ENCODE measurements around the gene MYO1C.

MYO1C gene

DNA sequence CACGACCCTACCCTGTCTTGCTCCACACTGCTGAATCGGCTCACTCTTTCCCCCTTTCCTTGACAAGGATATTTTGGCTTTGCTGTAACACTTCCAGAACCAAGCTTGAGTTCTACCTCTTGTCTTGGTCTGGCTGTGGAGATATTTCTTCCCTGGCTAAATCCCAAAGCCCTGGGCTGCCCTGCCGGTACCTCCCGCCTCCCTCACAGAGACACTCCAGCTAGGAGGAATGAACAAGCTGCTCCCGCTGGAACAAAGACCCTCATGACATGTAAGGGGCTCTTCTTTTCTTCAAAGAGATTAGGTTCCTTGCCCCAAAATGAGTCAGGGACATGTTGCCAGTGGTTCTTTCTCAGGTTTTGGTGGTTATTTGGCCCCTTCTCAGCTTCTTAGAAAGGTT is 13.1 kb upstream of the MYO1C start:
- no peak for DNase-seq

DNA sequence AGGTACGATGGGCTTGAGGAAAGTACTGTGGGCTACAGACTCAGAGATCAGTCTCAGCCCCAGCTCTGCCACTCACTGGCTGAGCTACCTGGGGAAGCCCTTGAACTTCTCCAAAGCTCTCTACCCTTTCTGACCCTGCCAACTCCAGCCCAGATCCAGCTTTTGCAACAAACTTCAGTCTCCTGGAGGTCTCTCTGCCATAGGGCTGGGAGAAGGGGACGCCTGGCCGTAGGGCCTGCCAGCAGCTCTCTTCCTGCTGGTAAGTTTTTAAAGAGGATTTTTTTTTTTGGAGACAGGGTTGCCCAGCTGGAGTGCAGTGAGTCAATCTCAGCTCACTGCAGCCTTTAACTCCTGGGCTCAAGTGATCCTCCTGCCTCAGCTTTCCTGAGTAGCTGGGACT is 12.4 kb upstream of the MYO1C start:
- no peak for DNase-seq

DNA sequence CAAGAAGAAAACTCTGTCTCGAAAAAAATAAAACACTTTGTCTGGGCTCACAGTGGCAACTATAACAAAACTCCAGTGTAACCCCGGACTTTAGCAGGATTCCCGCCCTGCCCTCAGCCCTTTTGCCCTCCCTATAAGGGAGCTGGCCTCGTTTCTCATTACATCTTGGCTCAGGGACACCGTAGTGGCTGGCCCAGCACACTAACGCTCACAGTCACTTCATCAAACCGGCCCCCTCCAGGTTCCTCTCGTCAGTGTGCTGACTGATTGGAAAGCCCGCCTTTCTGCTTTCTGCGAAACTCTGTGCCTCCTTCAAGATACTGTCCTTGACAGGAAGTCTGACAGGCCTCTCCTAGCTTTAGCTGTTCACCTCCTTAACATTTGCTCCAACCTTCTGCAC is 11.2 kb upstream of the MYO1C start:
- DNase-seq = no peak

DNA sequence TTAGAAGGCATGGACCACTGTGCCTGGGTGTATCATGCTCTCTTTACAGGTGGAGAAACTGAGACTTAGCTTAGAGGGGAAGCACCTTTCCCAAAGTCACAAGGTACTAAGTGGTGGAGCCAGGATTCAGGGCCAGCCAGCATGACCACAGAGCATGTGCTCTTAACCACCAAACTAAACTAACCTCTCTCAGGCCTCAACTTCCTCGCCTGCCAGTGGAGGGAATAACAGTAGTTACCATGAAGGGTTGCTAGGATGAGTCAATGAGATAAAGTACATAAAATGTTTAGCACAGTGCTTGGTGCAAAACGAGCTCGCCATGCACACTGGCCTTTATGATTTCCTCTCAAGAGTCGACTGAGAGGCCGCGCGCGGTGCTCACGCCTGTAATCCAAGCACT is 6.4 kb upstream of the MYO1C start:
- no peak for DNase-seq

GRCh38 chr17:1498233-1498632 is 5.7 kb upstream of the MYO1C start:
- no peak for DNase-seq

DNA sequence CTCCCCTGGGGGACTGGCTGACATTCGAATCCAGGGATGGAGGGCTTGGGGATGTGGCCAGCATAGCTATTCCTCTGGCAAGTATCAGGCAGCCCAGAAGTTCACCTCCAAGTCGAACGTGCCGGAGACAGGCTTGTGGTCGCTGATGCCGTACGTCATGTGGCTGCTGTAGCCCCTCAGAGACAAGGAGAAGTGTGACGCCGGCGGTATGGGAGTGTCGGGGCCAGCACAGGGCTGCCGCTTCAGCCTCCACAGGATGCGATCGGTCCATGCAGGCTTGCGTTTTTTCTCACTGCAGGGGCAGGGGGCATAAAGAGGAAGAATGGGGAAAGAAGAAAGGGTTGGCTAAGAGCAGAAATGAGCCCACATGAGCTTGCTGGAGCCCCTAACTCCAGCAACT is 5.3 kb upstream of the MYO1C start:
- no peak for DNase-seq

GRCh38 chr17:1496869-1497268 is 4.4 kb upstream of the MYO1C start:
- no peak for DNase-seq

GRCh38 chr17:1495265-1495989 is 2.9 kb upstream of the MYO1C start:
- DNase-seq = no peak

- DNase-seq = no peak
Observed at GRCh38 chr17:1494736-1495253, 2.3 kb upstream of the MYO1C start.

GRCh38 chr17:1494203-1494602 is 1.7 kb upstream of the MYO1C start:
- DNase-seq = no peak

DNA sequence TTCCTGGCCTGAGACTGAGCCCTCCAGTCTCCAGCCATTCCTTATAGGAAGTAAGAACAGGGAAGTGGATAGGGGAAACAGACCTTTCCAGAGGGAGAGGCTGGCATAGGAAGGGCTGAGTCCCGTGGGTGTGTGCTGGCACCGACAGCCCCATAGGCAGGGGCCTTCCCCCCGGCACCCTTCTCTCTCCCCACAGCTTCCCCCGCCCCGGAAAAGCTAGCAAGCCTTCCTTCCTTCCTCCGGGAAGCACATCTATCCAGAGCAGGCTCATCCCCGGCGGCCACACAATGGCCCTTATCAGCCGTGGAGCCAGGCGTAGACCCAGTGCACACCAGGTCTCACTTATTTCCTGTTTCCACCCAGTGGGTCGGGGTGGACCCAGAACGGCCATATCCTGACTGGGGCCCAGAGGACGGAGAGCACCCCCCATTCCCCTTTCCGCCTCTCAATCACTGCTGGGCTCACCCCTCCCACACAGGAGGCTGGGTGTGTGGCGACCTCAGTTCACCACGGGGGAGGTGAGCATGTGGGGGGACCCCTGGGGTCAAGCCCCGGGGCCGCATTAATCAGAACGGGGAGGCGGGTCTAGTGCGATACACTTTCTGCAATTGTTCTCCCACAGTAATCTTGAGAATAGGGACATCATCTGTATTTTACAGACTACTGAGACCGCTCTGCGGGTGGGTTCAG is 950 bp upstream of the MYO1C start:
- DNase-seq = no peak

GRCh38 chr17:1491443-1492248 is 840 bp downstream of the MYO1C start:
- DNase-seq = no peak

DNA sequence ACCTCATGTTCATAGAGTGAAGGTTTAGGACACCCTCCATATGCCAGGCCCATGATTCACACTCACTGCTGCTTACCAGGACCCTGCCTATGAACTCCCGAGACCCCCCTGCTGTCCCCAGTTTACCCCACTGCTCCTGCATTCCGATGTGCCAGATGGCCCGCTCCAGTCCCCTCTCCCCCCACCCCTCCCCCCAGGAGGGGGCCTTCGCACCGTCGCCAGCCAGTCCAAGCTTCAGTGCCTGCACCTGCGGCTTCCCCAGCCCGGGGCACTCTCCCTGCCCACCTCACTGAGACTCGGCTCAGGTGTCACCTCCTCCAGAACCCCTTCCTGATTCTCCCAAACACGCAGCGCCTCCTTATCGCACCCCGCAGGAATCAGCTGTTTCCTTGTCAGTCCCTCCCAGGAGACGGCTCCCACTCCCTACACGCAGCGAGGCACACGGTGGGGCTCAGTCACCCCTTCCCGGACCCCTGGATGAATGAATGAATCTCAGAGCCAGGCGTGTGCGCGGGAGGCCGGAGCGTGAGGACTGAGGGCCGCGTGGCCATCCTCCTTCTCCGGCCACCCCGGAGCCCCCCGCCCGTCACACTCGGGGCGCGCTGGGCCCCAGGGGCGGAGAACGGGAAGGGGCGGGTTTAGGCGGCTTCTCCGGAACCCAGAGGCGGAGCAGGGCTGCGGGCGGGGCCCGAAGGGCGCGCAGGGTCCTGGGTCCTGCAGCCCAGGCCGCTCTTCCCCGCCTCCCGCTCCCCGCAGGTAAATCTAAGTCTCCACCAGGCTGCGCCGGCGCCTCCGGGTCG is 1.6 kb downstream of the MYO1C start:
- DNase-seq = no peak

GRCh38 chr17:1488826-1489270 is 3.6 kb downstream of the MYO1C start:
- no peak for DNase-seq

DNA sequence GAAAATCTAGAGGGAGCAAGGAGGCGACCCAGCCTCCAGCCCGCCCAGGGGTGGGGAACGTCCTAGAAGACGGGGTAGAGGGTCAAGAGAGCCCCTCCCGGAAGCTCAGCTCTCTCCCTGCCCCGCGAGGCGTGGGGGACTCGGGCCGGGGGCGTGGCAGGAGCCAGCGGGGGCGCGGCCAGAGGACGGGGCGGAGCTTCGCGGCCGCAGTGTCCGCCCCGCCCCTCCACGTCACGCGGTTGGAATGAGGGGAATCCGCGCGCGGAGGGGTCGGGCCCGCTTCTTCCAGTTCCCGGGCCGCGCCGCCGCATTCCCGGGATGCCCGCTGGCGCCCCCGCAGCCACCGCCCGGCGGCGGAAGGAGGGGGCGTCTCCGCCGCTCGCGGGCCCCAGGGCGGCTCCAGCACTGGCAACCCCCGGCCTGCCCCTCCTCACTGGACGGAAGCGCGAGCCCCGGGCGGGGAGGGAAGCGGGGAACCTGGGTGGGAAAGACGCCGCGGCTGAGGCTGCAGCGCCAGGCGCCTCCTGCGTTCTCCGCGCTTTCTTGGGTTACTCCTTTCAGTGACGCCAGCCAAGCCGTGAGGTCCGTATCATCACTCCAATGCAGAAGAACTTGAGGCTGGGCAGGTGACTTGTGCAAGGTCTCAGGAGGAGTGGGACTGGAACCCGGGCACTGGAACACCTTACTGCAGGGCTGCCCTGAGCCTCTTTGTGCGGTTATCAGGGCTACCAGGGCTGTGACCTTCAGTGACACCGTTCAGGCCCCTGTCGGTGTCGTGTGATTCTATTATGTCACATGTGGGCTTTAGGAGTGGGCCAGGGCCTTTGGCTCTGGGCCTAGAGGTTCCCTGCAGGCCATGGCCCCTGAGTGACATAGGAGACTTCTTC is 4.3 kb downstream of the MYO1C start:
- DNase-seq = no peak

DNA sequence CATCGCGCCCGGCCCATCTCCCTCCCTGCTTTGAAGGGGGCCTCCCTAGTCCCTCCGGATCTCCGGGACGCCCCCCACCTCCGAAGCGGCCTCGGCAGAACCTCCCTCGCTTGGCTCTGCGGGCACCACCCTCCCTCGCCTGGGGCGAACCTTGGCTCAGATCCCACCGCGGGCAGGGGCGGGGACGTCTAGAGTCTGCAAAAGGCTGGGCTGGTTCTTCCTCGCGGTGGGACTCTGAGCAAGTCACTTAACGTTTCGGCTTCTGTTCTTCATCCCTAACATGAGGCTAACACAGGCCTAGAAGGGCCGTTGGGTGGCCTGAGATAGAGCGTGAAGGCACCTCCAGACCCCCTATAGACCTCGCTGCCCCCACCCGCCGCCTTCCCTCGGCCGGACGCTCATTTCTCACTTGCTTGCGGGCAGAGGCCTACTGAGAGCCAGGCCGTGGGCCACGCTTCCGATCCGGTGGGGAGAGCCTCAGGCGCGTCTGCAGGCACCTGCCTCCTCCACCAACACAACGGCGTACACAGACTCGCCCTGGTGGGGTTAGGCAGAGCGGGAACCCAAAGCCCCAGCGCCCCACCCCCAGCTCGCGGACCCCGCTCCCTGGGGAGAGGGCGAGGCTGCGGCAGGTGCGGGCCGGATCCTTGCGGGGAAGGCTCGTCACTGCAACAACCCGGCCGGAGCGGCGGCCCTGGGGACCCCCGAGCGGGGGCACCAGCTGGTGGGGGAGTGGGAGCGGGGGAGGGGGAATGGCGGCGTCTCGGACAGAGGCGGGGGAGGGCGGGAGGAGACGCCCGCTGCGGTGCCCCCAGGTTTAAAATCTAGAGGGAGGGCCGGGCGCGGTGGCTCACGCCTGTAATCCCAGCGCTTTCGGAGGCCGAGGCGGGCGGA is 5.4 kb downstream of the MYO1C start:
- DNase-seq = no peak

DNA sequence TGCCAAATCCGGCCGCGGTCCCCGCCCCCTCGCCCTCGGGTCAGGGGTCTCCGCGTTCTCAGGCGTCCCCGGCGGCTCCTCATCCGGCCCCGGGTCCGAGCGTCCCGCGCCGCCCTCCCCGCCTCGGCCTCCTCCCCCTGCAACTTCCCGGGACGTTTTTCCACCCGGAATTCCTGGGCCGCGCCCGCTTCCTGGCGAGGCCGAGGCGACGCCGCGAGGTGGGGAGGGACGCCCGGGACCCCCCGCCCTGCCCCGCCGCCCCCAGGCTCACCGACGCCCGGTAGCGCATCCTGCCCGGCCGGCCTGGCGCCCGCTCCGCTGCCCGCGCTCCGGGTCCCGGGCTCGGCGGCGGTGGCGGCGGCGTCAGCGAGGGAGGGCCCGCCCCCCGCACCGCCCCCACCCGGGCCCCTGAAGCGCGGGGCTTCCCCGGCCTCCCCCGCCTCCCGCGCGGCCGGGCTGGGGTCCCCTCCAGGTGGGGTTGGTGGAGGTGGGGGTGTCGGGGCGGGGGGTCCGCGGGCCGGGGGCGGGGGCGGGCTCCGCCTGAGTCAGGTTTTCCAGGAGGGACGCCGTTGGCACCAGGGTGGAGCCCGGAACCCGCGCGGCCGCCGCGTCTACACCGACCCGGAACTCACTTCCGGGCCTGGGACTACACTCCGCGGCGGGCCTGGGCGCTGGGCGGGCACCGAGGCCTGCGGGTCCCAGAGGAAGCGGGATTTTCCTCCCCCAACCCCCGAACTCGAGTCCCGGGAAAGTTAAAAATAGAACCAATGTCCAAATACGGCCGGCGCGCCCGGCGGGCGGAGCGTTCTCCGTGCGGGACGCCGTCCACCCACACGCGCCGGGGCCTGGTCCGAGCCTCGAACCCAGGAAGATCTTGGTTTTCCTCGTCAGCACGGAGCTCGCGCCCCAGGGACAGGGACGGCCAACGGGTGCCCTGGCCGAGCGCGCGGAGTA is 6.8 kb downstream of the MYO1C start:
- DNase-seq = no peak

DNA sequence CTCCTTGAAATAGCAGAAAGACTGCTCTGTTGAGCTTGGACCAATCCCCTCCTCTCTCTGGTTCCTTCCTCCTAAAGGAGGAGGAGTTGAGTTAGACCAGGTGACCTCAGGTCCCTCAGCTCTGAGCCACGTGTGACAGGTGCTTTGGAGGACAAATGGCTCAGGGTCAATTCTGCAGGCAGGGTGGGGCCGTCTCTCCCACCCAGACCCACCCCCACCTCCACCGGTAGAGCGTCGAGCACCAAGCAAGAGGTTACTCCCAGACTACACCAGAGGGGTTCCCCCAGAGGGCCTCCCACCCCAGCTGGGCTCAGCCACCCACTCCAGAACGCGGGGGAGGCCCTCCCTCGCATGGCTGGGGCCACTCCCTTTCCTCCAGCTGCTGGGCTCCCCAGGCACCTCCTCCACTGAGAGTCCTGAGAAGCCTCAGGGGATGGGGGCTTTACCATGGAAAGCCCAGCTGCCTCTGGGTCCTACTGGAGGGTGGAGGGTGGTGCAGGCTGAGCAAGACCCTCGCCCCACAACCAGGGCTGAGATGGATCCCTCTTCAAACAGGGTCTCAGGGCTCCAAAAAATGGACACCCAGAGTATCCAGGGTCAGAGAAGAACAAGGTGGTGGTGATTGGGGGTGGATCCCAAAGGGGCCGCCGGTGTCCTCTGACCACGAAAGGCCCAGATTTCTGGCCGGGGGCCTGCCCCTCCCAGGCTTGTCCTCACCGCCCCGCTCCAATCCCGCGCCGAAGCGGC is 7.6 kb downstream of the MYO1C start:
- no peak for DNase-seq

Measured in AML-193 (cell line).